Measurements from ENCODE around the gene C10orf53.

DNA sequence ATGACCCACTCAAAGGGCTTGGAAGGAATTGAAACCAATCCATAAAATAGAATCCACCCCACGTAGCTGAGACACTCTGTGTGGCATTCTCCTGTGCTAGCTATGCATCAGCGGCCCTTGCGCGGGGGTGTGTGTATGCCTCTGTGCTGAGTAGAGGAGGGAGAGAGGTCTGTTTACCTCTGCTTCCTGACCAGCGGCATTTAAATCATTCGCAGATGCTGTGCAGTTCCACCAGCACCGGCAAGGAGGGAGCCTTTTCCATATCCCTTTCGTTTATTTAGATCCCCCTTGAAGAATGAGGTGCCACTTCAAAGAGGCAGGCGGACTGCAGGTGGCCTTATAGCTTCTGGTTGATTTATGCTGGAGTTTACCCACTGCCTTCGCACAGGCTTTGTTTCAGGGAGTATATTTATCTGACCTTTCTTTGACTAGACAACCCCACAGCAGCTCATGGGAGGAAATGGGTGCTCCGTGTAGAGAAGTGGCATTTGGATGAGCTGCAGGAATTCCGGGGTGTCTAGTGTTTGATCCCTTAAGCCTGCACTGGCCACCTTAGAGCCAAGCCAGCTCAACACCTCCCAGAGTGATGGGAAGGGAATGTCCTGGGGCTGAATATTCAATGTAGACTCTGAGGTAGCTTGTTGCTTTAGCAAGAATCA is 11.4 kb downstream of the C10orf53 start:
- TF ChIP-seq, protein P1, sequence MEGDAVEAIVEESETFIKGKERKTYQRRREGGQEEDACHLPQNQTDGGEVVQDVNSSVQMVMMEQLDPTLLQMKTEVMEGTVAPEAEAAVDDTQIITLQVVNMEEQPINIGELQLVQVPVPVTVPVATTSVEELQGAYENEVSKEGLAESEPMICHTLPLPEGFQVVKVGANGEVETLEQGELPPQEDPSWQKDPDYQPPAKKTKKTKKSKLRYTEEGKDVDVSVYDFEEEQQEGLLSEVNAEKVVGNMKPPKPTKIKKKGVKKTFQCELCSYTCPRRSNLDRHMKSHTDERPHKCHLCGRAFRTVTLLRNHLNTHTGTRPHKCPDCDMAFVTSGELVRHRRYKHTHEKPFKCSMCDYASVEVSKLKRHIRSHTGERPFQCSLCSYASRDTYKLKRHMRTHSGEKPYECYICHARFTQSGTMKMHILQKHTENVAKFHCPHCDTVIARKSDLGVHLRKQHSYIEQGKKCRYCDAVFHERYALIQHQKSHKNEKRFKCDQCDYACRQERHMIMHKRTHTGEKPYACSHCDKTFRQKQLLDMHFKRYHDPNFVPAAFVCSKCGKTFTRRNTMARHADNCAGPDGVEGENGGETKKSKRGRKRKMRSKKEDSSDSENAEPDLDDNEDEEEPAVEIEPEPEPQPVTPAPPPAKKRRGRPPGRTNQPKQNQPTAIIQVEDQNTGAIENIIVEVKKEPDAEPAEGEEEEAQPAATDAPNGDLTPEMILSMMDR (IDR thresholded peaks at IDR 0.05) = no peak
- TF ChIP-seq EZH2 (IDR thresholded peaks at IDR 0.05) = no peak
